Kidney glomerular epithelial cell (primary cell): ENCODE data around the gene PCDHGA3.
"Not testable (repeated sequence)": the region's sequence is repeated elsewhere in the genome, so short reads cannot be mapped to it uniquely, and the experiment has no call there.

Experiments
- DNase-seq: peaks from one replicate; lab custom pipeline; 2025; lab: John Stamatoyannopoulos, UW

PCDHGA3 gene

DNA sequence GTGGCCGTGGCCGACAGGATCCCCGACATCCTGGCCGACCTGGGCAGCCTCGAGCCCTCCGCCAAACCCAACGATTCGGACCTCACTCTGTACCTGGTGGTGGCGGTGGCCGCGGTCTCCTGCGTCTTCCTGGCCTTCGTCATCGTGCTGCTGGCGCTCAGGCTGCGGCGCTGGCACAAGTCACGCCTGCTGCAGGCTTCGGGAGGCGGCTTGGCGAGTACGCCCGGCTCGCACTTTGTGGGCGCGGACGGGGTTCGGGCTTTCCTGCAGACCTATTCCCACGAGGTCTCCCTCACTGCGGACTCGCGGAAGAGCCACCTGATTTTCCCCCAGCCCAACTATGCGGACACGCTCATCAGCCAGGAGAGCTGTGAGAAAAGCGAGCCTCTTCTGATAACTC is 2.4 kb downstream of the PCDHGA3 start:
- not testable (repeated sequence) for DNase-seq

DNA sequence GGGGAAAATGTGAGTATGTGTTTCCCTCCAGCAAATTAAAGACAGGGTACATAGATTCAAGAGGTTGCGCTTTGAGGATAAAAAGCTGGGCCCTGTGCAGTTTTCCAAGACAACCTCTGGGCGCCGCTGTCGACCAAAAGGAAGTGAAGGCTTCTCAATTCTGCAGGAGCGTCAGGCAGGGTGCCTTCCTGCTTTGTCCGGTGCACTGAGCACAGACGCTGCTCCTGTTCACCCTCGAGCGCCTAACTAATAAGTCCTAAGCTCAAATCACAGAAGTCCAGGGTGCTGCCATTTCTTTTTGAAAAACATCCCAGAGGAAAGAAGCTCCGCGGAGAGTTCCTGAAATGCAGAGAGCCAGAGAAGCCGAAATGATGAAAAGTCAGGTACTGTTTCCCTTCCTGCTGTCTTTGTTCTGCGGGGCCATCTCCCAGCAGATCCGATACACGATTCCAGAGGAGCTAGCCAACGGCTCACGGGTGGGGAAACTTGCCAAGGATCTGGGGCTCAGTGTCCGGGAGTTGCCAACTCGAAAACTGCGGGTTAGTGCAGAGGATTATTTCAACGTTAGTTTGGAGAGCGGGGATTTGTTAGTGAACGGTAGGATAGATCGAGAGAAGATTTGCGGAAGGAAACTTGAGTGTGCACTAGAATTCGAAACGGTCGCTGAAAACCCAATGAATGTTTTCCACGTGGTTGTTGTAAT is 6.4 kb downstream of the PCDHGA3 start, which contains the start of gene PCDHGB1:
PCDHGB1 (plus strand) TSS at position 183 of the 703 bp plus-strand sequence; CDS start at position 345, 162 bp downstream.
- DNase-seq, result no peak

DNA sequence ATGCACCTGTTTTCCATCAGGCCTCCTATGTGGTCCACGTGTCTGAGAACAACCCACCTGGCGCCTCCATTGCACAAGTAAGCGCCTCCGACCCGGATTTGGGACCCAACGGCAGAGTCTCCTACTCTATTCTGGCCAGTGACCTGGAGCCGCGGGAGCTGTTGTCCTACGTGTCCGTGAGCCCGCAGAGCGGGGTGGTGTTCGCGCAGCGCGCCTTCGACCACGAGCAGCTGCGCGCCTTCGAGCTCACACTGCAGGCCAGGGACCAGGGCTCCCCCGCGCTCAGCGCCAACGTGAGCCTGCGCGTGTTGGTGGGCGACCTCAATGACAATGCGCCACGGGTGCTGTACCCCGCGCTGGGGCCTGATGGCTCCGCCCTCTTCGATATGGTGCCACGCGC is 8.0 kb downstream of the PCDHGA3 start:
- no peak for DNase-seq

DNA sequence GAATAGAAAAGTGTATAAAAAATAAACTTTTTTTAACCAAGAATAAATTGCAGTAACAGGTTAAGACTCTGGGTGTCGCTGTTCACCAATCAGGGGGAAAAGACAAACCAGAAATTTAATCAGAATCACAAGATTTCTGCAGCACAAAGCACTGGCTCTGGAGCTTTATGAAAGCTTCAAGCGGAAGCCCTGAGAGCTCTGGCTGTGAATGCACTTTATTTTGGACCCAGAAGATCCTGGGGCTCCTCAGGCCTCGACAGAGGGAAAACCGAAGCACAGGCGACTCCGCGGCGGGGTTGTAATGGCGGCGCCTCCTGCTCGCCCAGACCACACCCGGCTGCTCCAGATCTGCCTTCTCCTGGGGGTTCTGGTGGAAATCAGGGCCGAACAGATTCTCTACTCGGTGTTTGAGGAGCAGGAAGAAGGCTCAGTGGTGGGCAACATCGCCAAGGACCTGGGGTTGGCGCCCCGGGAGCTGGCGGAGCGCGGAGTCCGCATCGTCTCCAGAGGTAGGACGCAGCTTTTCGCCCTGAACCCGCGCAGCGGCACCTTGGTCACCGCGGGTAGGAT is 11.4 kb downstream of the PCDHGA3 start, which contains the start of gene PCDHGA4:
PCDHGA4 (plus strand) TSS at position 122 of the 570 bp plus-strand sequence; CDS start at position 209, 87 bp downstream.
- no peak for DNase-seq

DNA sequence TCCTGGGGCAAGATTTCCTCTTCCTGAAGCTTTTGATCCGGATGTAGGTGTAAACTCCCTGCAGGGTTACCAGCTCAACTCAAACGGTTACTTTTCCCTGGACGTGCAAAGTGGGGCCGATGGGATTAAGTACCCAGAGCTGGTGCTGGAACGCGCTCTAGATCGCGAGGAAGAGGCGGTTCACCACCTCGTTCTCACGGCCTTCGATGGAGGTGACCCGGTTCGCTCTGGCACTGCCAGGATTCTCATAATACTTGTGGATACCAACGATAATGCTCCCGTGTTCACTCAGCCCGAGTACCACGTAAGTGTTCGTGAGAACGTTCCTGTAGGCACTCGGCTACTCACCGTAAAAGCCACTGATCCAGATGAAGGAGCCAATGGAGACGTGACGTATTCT is 12.0 kb downstream of the PCDHGA3 start:
- DNase-seq, result no peak

DNA sequence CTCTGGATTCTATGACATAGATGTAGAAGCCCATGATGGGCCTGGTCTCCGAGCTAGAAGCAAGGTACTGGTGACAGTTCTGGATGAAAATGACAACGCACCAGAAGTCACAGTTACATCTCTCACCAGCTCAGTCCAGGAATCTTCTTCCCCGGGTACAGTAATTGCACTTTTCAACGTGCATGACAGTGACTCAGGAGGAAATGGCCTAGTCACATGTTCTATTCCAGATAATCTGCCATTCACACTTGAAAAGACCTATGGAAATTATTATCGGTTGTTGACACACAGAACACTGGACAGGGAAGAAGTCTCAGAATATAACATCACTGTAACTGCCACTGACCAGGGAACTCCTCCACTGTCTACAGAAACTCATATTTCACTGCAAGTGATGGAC is 12.5 kb downstream of the PCDHGA3 start:
- no peak for DNase-seq

DNA sequence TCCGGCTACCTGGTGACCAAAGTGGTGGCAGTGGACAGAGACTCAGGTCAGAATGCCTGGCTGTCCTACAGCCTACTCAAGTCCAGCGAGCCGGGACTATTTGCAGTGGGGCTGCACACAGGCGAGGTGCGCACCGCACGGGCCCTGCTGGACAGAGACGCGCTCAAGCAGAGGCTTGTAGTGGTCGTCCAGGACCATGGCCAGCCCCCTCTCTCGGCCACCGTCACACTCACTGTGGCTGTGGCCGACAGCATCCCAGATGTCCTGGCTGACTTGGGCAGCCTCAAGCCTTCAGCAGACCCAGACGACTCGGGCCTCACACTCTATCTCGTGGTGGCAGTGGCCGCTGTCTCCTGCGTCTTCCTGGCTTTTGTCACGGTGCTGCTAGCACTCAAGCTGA is 13.3 kb downstream of the PCDHGA3 start:
- DNase-seq, result no peak

DNA sequence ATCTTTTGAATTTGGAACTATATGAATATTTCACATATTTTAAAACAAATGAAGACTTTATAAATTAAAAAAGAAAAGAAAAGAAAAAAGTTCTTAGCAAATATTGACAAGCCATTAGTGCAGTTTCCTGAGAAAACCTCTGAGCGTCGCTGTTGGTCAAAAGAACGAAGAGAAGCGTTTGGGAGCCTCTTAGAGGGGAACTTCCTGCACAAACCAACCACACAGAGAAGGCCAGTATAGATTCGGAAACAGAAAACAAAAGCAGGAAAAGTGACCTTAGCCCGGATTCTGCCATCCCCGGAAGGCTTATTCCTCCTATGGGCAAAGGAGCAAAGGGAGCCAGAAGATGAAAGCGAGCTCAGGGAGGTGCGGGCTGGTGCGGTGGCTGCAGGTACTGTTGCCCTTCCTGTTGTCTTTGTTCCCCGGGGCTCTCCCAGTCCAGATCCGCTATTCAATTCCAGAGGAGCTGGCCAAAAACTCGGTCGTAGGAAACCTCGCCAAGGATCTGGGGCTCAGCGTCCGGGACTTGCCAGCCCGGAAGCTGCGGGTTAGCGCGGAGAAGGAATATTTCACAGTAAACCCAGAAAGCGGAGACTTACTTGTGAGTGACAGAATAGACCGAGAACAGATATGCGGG is 16.3 kb downstream of the PCDHGA3 start, which contains the start of gene PCDHGB2:
PCDHGB2 (plus strand) TSS at position 205 of the 637 bp plus-strand sequence; CDS start at position 347, 142 bp downstream.
- no peak for DNase-seq

DNA sequence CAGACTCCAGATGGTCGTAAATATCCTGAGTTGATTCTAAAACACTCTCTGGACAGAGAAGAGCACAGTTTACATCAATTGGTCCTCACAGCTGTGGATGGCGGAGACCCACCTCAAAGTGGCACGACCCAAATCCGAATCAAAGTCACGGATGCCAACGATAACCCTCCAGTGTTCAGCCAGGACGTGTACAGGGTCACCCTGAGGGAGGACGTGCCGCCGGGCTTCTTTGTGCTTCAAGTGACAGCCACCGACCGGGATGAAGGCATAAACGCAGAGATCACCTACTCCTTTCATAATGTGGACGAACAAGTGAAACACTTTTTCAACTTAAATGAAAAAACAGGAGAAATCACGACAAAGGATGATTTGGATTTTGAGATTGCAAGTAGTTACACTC is 17.1 kb downstream of the PCDHGA3 start:
- DNase-seq, result no peak

DNA sequence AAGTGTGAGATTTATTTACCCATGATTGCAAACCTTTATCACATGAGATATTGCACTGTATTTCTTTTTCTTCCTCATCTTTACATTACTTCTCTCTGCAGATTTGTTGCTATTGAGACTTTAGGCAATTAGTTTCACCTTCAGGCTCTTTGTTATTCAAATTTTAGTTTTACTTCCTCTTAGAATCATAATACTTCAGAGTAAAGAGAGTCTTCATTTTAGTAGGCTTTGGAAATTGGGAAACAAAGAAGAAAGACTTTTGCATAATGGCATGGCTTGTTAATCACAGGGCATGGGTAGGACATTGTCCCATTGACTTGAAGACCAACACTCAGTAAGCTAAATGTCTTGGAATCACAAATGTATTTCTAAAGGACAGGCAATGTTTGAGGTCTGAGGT is 19.1 kb downstream of the PCDHGA3 start:
- DNase-seq, result no peak

DNA sequence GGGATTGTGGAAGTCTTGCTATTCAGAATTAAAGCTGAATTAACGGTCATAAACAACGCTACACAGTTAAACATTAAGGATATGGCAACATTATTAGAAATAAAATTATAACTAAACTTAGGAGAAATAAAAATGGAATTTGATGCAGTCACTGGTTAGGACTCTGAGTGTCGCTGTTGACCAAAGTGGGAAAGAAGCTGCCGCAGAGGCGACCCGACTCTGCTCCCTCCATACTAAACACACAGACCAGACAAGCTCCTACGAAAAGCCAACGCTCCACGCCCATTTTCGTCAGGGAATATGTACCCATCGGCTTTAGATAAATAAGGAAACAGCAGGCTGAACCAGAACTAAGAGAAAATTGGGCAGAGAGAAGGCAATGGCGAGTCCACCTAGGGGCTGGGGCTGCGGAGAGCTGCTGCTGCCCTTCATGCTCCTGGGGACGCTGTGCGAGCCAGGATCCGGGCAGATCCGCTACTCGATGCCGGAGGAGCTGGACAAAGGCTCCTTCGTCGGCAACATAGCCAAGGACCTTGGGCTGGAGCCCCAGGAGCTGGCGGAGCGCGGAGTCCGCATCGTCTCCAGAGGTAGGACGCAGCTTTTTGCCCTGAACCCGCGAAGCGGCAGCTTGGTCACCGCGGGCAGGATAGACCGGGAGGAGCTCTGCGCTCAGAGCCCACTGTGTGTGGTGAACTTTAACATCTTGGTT is 20.5 kb downstream of the PCDHGA3 start, which contains the start of gene PCDHGA5:
PCDHGA5 (plus strand) TSS at position 211 of the 709 bp plus-strand sequence; CDS start at position 380, 169 bp downstream.
- no peak for DNase-seq

DNA sequence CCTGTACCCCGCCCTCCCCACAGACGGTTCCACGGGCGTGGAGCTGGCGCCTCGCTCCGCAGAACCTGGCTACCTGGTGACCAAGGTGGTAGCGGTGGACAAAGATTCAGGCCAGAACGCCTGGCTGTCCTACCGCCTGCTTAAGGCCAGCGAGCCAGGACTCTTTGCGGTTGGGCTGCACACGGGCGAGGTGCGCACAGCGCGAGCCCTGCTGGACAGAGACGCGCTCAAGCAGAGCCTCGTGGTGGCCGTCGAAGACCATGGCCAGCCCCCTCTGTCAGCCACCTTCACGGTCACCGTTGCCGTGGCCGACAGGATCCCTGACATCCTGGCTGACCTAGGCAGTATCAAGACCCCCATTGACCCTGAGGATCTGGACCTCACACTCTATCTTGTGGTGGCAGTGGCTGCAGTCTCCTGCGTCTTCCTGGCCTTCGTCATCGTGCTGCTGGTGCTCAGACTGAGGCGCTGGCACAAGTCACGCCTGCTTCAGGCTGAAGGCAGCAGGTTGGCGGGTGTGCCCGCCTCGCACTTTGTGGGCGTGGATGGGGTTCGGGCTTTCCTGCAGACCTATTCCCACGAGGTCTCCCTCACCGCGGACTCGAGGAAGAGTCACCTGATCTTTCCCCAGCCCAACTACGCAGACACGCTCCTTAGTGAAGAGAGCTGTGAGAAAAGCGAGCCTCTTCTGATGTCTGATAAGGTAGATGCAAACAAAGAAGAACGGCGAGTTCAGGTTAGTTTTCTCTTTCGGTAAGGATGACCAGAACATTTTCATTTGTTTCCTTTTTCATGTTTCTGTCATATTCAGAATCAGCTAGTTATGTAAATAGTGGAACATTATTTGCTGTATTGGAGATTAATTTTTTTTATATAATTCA is 22.6 kb downstream of the PCDHGA3 start:
- no peak for DNase-seq

DNA sequence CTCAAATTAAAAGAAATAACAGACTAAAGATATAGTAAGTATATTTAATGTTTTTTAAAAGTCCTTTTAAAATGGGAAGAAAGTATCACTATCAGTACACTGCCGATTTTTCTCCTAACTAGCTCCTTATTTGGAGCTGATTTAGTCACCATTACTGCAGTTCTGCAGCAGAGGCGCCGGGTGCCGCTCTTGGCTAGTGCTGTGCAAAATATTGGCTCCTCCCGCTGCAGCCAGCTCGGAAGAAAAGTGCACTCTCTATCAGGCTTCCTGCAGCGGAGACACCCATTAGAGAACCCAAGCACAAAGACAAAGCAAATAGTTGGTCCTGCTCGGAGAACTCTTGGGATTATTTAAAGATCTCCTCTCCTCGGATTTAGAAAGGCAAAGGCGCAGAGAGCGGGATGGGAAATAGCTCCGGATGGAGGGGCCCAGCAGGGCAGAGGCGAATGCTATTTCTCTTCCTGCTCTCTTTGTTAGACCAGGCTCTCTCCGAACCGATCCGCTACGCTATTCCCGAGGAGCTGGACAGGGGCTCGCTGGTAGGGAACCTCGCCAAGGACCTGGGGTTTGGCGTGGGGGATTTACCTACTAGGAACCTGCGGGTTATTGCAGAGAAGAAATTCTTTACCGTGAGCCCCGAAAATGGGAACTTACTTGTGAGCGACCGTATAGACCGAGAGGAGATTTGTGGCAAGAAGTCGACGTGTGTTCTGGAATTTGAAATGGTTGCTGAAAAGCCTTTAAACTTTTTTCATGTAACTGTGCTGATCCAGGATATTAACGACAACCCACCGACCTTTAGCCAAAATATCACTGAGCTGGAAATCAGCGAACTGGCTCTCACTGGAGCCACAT is 26.6 kb downstream of the PCDHGA3 start, which contains the start of gene PCDHGB3:
PCDHGB3 (plus strand) TSS at position 249 of the 855 bp plus-strand sequence; CDS start at position 402, 153 bp downstream.
- DNase-seq, result no peak

DNA sequence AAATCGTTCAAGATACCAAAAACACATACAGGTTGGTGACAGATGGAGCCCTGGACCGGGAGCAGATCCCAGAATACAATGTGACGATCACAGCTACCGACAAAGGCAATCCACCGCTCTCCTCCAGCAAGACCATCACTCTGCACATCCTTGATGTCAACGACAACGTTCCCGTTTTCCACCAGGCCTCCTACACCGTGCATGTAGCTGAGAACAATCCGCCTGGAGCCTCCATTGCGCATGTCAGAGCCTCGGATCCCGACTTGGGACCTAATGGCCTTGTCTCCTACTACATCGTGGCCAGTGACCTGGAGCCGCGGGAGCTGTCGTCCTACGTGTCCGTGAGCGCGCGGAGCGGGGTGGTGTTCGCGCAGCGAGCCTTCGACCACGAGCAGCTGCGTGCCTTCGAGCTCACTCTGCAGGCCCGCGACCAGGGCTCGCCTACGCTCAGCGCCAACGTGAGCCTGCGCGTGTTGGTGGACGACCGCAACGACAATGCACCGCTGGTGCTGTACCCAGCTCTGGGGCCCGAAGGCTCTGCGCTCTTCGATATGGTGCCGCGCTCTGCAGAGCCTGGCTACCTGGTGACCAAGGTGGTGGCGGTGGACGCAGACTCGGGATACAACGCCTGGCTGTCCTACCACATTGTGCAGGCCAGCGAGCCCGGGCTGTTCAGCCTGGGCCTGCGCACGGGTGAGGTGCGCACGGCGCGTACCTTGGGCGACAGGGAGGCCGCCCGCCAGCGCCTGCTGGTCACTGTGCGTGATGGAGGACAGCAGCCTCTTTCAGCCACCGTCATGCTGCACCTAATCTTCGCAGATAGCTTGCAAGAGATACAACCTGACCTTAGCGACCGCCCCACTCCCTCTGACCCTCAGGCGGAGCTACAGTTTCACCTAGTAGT is 28.2 kb downstream of the PCDHGA3 start:
- no peak for DNase-seq

DNA sequence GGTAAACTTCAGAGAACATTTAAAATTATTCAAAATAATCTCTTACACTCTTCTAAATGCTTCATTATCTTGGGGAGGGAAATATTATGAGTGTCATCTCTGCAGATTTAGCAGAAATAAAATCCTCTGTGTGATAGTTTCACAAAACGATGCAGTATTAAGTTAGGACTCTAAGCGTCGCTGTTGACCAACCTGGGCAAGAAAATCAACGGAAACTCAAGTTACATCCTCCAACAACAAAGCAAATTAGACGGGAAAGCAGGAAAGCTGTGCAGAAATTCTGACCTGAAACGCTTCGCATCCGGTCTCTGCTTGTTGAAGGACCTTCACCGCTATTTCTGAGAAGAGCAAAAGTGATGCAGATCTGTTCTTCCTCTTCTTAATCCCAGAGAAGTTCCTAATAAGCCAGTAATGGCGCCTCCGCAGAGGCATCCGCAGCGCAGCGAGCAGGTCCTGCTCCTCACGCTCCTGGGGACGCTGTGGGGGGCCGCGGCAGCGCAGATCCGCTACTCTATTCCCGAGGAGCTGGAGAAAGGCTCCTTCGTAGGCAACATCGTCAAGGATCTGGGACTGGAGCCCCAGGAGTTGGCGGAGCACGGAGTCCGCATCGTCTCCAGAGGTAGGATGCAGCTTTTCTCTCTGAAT is 30.2 kb downstream of the PCDHGA3 start, which contains the start of gene PCDHGA6:
PCDHGA6 (plus strand) TSS at position 219 of the 645 bp plus-strand sequence; CDS start at position 412, 193 bp downstream.
- no peak for DNase-seq

DNA sequence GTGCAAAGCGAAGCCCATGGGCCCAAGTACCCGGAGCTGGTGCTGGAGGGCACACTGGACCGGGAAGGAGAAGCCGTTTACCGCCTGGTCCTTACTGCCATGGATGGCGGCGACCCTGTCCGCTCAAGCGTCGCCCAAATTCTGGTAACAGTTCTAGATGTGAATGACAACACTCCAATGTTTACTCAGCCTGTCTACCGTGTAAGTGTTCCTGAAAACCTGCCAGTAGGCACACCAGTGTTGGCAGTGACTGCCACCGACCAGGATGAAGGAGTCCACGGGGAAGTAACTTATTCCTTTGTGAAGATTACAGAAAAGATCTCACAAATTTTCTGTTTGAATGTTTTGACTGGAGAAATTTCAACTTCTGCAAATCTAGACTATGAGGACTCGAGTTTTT is 31.0 kb downstream of the PCDHGA3 start:
- no peak for DNase-seq

DNA sequence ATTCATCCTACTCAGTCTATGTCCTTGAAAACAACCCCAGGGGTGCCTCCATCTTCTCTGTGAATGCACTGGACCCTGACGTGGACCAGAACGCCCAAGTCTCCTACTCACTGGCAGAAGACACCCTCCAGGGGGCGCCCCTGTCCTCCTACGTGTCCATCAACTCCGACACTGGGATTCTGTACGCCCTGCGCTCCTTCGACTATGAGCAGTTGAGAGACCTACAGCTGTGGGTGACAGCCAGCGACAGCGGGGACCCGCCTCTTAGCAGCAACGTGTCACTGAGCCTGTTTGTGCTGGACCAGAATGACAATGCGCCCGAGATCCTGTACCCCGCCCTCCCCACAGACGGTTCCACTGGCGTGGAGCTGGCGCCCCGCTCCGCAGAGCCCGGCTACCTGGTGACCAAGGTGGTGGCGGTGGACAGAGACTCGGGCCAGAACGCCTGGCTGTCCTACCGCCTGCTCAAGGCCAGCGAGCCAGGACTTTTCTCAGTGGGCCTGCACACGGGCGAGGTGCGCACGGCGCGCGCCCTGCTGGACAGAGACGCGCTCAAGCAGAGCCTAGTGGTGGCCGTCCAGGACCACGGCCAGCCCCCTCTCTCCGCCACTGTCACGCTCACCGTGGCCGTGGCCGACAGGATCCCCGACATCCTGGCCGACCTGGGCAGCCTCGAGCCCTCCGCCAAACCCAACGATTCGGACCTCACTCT is 32.0 kb downstream of the PCDHGA3 start:
- not testable (repeated sequence) for DNase-seq
